K562 (cell line): Measurements from ENCODE around the gene PGLYRP1. TPM values are rescaled to one million over a fixed set of nuclear protein-coding genes. Genes with fewer than 3 reads are reported as not detected.

Experiments
- ARNT ChIP-seq, 2 experiments: fragments of 450-650 bp; IDR thresholded peaks; 2 replicates each; pipeline ENCODE4 v1.6.1; 2016; ENCODE audit warnings: mild to moderate bottlenecking in 1 of 2
- ASH1L ChIP-seq: fragments of 450-650 bp; IDR thresholded peaks from 2 replicates; pipeline ENCODE4 v1.6.1; 2018; ENCODE audit warnings: borderline replicate concordance, mild to moderate bottlenecking, low read depth; ENCODE audit not compliant: partially characterized antibody
- BDP1 ChIP-seq: IDR thresholded peaks from 3 replicates; pipeline ENCODE4 v1.6.1; 2011; ENCODE audit not compliant: insufficient read length, insufficient read depth
- CC2D1A ChIP-seq: fragments of 450-650 bp; IDR thresholded peaks from 2 replicates; pipeline ENCODE4 v1.6.1; 2017; ENCODE audit warnings: mild to moderate bottlenecking
- ETS2 ChIP-seq: IDR thresholded peaks from 2 replicates; pipeline ENCODE4 v1.6.1; 2016; ENCODE audit warnings: borderline replicate concordance, missing genetic modification characterization, mild to moderate bottlenecking, moderate library complexity, missing compliant biosample characterization; ENCODE audit not compliant: poor library complexity, severe bottlenecking
- NEUROD1 ChIP-seq: fragments of 150-350 bp; IDR thresholded peaks from 2 replicates; pipeline ENCODE4 v1.6.1; 2014; ENCODE audit warnings: borderline replicate concordance, low read length, low read depth; ENCODE audit not compliant: partially characterized antibody
- PHB2 ChIP-seq: fragments of 450-650 bp; IDR thresholded peaks from 2 replicates; pipeline ENCODE4 v1.6.1; 2017; ENCODE audit warnings: low read depth
- PTRF ChIP-seq: fragments of 450-650 bp; IDR thresholded peaks from 2 replicates; pipeline ENCODE4 v1.6.1; 2016; ENCODE audit warnings: mild to moderate bottlenecking, missing genetic modification characterization, missing compliant biosample characterization
- RFX7 ChIP-seq: fragments of 250-450 bp; sonication (Bioruptor Pico); IDR thresholded peaks from 2 replicates; pipeline ENCODE4 v1.5.1; 2021; ENCODE audit warnings: mild to moderate bottlenecking
- SIN3A ChIP-seq, 2 experiments: fragments of 150-350 bp in 1 of 2; IDR thresholded peaks; 2 replicates each; pipeline ENCODE4 v1.6.1; 2011 to 2016; ENCODE audit warnings: borderline replicate concordance in 2 of 2, low read depth in 2 of 2, low read length in 2 of 2, mild to moderate bottlenecking in 2 of 2, moderate library complexity in 2 of 2; ENCODE audit not compliant: control insufficient read depth in 1 of 2
- YBX1 ChIP-seq: fragments of 450-650 bp; IDR thresholded peaks from 2 replicates; pipeline ENCODE4 v1.7.1; 2016; ENCODE audit warnings: mild to moderate bottlenecking
- ZNF583 ChIP-seq: fragments of 250-450 bp; sonication (Bioruptor Pico); IDR thresholded peaks from 2 replicates; pipeline ENCODE4 v1.4.0; 2020
- polyA plus RNA-seq, 8 experiments: library from polyadenylated mRNA; depleted of rRNA in 4 of 8; stranded (reverse) in 5 of 8; unstranded in 3 of 8; fragments of >200 nt; fragmentation: Nextera tagmentation in 2 of 8; fragmentation: Illumina TruSeq in 1 of 8; extraction: Ambion mirVana in 2 of 8; extraction: Trizol in 1 of 8; gene quantifications; 2 replicates each; pipeline versions ENCODE4 v1.2.1 to v1.2.3, GENCODE V29; 2011 to 2014; ENCODE audit warnings: inconsistent platforms in 1 of 8, missing spikeins in 1 of 8
- total RNA-seq, 7 experiments: library from RNA; depleted of rRNA in 6 of 7; stranded (reverse); fragments of >200 nt in 6 of 7; fragmentation: Illumina TruSeq in 2 of 7; extraction: Trizol in 2 of 7; gene quantifications; 2 replicates each; pipeline versions ENCODE4 v1.2.1 to v1.2.3, GENCODE V29; 2011 to 2021; ENCODE audit warnings: low replicate concordance in 1 of 7
- TF ChIP-seq, protein P1 (sequence below): fragments of 450-650 bp; IDR thresholded peaks from 2 replicates; pipeline ENCODE4 v1.7.1; 2018; ENCODE audit warnings: mild to moderate bottlenecking, low read depth; ENCODE audit not compliant: partially characterized antibody
- TF ChIP-seq, protein P2 (sequence below), 3 experiments: IDR thresholded peaks in 2 of 3; conservative IDR thresholded peaks in 1 of 3; 2 replicates each; pipeline ENCODE4 v1.5.1; 2011 to 2012; ENCODE audit warnings: low read length in 3 of 3, mild to moderate bottlenecking in 3 of 3, control low read depth in 2 of 3, improper control_type of control experiment in 1 of 3, inconsistent platforms in 1 of 3, low read depth in 1 of 3, mixed read lengths in 1 of 3, moderate library complexity in 1 of 3; ENCODE audit not compliant: insufficient read depth in 2 of 3
- TF ChIP-seq, protein P3 (sequence below), 2 experiments: fragments of 450-650 bp in 1 of 2; sonication (generic) in 1 of 2; formaldehyde crosslinking; conservative IDR thresholded peaks; 2 replicates each; pipeline versions ENCODE4 v1.4.0 to v1.8.1; 2020 to 2022; ENCODE audit warnings: mild to moderate bottlenecking in 1 of 2, missing genetic modification reagents in 1 of 2
- TF ChIP-seq, protein P4 (sequence below): fragments of 250-450 bp; sonication (Bioruptor Pico); IDR thresholded peaks from 2 replicates; pipeline ENCODE4 v1.5.0; 2021; ENCODE audit warnings: mild to moderate bottlenecking, moderate library complexity
- TF ChIP-seq, protein P5 (sequence below): sonication (generic); formaldehyde crosslinking; IDR thresholded peaks from 2 replicates; pipeline ENCODE4 v1.8.1; 2022; ENCODE audit warnings: missing genetic modification reagents

PGLYRP1 gene
- total and polyA plus RNA-seq, 9 of the 15 experiments (the other 6 are each of a cell fraction or from before 2014, with no cell fraction given), result not detected

DNA sequence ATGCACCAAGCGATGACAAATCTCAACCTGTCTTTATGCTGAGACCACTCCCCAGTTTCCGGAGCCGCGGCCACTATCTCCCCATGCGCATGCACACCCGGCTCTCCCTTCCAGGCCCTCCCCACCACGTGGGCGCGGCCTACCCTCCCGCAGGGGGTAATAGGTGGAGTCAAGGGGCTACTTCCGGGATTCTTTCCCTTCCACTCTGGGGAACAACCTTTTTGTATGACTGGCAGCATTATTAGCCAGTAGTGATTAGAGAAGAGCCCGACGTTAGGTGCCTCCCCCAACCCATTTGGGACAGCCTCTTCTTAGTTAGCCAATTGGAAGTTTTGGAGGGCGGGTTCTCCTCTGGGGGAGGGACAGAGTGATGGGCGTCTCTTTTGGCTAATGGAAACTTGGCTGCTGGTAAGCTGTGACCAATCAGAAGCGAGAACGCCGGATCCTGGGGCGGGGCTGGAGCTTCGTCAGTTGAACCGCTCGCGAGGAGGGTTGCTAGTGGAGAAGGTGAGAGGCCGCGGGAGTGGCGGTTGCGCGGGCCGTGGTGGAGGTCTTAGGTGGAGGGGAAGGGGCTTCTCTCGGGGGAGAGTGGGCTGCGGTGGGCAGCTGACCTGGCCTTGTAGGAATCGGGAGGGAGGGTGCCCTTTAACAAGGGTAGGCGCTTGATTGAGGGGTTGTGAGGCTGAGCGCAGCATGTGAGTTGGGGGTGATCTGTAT is 27.7 kb downstream of the PGLYRP1 start, which contains the start of gene CCDC61 (continued):
- TF ChIP-seq, protein P1, sequence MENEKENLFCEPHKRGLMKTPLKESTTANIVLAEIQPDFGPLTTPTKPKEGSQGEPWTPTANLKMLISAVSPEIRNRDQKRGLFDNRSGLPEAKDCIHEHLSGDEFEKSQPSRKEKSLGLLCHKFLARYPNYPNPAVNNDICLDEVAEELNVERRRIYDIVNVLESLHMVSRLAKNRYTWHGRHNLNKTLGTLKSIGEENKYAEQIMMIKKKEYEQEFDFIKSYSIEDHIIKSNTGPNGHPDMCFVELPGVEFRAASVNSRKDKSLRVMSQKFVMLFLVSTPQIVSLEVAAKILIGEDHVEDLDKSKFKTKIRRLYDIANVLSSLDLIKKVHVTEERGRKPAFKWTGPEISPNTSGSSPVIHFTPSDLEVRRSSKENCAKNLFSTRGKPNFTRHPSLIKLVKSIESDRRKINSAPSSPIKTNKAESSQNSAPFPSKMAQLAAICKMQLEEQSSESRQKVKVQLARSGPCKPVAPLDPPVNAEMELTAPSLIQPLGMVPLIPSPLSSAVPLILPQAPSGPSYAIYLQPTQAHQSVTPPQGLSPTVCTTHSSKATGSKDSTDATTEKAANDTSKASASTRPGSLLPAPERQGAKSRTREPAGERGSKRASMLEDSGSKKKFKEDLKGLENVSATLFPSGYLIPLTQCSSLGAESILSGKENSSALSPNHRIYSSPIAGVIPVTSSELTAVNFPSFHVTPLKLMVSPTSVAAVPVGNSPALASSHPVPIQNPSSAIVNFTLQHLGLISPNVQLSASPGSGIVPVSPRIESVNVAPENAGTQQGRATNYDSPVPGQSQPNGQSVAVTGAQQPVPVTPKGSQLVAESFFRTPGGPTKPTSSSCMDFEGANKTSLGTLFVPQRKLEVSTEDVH, result no peak
- TF ChIP-seq ZNF583 (CRISPR knock-in tag) (peak; percentile 40; the same call in 1 of the 2 replicates), BDP1 (no peak), PTRF (no peak), ETS2 (tag) (no peak), ASH1L (peak; percentile 98), PHB2 (no peak), CC2D1A (no peak), RFX7 (CRISPR knock-in tag) (no peak), YBX1 (no peak), ARNT (IDR thresholded peaks at IDR 0.05) (no peak), NEUROD1 (peak; percentile 97), SIN3A (IDR thresholded peaks at IDR 0.05; ENCODE audit: borderline replicate concordance in 2 of 2, control insufficient read depth in 1 of 2, low read depth in 2 of 2, low read length in 2 of 2) (peak; percentile 66 to 83; a peak in 2 of 4 replicates)
- TF ChIP-seq, protein P2, sequence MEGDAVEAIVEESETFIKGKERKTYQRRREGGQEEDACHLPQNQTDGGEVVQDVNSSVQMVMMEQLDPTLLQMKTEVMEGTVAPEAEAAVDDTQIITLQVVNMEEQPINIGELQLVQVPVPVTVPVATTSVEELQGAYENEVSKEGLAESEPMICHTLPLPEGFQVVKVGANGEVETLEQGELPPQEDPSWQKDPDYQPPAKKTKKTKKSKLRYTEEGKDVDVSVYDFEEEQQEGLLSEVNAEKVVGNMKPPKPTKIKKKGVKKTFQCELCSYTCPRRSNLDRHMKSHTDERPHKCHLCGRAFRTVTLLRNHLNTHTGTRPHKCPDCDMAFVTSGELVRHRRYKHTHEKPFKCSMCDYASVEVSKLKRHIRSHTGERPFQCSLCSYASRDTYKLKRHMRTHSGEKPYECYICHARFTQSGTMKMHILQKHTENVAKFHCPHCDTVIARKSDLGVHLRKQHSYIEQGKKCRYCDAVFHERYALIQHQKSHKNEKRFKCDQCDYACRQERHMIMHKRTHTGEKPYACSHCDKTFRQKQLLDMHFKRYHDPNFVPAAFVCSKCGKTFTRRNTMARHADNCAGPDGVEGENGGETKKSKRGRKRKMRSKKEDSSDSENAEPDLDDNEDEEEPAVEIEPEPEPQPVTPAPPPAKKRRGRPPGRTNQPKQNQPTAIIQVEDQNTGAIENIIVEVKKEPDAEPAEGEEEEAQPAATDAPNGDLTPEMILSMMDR (IDR thresholded peaks at IDR 0.05 in 2 of 3, conservative IDR thresholded peaks at IDR 0.05 in 1 of 3; ENCODE audit: insufficient read depth in 2 of 3, low read depth in 1 of 3, low read length in 3 of 3), result no peak
- TF ChIP-seq, protein P3, sequence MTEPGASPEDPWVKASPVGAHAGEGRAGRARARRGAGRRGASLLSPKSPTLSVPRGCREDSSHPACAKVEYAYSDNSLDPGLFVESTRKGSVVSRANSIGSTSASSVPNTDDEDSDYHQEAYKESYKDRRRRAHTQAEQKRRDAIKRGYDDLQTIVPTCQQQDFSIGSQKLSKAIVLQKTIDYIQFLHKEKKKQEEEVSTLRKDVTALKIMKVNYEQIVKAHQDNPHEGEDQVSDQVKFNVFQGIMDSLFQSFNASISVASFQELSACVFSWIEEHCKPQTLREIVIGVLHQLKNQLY (CRISPR knock-in tag; conservative IDR thresholded peaks at IDR 0.05), result no peak
- TF ChIP-seq, protein P4, sequence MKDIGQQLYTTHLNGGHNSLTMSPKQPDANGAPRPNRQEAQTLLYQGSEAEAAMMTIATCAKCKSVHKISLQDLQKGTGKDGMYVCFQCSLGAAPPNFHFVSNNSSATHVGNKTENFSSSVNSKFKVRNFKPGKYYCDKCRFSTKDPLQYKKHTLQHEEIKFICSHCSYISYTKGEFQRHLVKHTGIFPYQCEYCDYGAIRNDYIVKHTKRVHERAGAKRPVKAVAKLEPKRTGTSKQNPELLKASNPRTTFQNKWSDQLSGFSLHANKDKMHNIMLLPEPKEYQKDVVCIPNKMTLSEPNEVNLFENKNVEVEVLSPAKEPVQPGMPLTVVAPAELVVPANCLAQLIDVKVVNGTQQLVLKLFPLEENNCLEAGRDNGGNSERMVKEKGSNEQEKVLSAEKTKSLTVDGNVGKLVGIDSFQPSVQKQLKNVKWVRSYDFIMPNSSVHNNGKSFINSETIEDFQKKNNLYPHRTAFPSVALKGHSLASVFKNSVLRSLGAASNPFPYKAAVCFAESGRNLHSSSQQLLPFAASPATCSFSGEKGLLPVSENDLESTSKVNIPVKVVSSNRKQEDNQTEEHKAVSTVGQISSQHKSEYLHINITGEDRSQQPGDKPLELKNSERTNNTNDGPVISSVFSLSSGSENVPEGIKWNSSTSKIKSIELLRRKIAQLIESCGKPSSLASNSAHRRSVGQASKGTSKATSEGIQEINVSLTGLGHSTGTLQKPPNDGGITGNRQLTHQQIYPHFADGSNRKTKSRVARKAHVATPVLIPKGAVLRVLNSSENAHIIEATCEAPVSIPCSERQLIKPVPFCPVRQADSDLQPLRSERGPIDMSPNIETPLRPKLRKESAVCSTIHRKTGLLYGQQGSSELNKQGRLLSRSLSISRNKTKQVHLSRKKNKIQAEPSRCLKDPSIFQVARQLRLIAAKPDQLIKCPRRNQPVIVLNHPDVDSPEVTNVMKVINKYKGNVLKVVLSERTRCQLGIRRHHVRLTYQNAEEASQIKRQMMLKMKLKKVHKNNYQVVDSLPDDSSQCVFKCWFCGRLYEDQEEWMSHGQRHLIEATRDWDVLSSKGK (CRISPR knock-in tag), result no peak
- TF ChIP-seq, protein P5, sequence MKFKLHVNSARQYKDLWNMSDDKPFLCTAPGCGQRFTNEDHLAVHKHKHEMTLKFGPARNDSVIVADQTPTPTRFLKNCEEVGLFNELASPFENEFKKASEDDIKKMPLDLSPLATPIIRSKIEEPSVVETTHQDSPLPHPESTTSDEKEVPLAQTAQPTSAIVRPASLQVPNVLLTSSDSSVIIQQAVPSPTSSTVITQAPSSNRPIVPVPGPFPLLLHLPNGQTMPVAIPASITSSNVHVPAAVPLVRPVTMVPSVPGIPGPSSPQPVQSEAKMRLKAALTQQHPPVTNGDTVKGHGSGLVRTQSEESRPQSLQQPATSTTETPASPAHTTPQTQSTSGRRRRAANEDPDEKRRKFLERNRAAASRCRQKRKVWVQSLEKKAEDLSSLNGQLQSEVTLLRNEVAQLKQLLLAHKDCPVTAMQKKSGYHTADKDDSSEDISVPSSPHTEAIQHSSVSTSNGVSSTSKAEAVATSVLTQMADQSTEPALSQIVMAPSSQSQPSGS (CRISPR knock-in tag), result no peak
